Hematopoietic multipotent progenitor cell (in vitro differentiated cells): Measurements from ENCODE around the gene DDI2. TPM values are rescaled to one million over a fixed set of nuclear protein-coding genes. Genes with fewer than 3 reads are reported as not detected.
"Not testable (repeated sequence)": the region's sequence is repeated elsewhere in the genome, so short reads cannot be mapped to it uniquely, and the experiment has no call there.

Source experiments
- DNase-seq, 3 donors: peaks; one replicate each; pipeline ENCODE4 v3.0.0-alpha.2; 2011 to 2015; ENCODE audit warnings: low read depth in 2 of 3, low spot score in 2 of 3
- total RNA-seq: library from RNA; depleted of rRNA; stranded (reverse); fragments of >200 nt; gene quantifications from one replicate; pipeline ENCODE4 v1.2.3, GENCODE V29; 2012

The DDI2 gene
- total RNA-seq, 1 donor, result 15.3 TPM

DNA sequence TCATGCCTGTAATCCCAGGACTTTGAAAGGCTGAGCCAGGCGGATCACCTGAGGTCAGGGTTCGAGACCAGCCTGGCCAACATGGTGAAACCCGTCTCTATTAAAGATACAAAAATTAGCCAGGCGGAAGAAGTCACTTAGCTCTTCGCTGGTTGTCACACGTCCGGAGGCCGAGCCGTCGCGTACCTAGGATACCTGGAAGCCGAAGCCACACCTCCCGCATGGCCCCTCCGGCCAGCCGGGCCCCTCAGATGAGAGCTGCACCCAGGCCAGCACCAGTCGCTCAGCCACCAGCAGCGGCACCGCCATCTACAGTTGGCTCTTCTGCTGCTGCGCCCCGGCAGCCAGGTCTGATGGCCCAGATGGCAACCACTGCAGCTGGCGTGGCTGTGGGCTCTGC, 12.9 kb upstream of the DDI2 start:
- not testable (repeated sequence) for DNase-seq

DNA sequence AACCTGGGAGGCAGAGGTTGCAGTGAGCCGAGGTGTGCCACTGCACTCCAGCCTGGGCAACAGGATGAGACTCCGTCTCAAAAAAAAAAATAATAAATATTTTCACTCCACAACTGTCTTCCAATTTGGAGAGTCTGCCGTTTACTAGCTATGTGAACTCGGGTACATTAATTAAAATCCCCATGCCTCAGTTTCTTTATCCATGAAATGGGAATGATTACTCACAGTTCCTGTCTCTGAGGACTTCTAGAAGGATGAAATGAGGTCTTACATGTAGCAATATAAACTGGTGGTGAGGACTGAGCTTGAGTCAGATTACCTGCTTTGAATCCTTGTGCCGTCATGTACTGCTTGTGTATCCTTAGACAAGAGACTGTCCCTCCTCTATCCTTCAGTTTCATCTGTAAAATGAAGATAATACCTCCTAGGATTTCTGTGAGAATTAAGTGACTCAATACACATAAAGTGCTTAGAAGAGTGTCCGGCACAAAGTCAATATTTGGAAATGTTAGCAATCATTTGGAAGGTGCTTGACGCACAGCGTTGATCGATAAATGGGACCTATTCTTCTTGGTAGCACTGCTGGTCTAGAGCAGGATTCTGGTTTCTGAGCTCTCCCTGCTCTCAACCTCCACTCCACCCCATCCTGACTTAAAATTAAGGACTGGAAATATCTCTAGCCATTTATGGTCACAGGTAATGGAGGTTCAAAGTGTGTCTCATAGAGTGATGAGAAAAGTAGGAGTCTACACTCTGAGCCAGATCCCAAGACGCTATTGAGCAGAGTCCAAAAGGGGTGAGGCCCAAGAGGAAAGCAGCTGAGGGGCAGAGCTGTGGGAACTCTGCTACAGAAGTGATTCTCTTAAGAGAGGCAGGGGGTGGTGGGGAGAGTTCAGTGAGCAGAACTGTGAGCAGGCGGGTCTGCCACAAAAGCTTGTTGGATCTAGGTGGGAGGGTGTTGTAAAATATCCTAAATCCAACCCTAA, 11.6 kb upstream of the DDI2 start:
- DNase-seq, result no peak

DNA sequence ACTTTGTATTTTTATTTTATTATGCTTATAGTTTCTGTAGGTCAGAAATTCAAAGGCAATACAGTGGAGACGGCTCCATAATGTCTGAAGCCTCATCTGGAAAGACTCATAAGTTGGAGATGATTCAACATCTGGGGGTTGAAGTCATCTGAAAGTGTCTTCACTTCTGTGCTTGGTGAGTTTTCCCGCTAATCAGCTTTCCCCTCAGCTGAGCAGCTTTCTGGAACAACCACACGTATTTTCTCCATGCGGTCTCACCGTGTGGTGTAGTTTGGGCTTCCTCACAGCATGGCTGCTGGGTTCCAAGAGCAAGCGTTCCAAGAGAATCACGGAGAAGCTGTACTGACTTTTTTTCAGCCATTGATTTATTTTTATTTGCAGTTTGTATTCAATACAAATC, 7.6 kb upstream of the DDI2 start:
- DNase-seq, result no peak

DNA sequence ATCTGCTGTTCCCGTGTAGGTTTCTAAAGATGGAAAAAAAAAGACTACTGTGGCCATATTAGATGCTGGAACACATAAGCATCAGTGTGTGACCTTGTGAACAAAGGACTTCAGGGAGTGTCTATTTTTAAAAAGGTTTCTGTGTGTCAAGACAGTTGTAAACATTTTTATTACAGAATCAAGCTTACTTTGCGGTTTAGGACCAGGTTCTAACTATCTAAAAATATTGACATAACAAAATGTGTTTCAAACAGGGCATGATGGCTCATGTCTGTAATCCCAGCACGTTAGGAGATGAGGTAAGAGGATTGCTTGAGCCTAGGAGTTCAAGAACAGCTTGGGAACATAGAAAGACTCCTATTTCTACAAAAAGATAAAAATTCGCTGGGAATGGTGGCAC, 7.1 kb upstream of the DDI2 start:
- DNase-seq, result no peak

DNA sequence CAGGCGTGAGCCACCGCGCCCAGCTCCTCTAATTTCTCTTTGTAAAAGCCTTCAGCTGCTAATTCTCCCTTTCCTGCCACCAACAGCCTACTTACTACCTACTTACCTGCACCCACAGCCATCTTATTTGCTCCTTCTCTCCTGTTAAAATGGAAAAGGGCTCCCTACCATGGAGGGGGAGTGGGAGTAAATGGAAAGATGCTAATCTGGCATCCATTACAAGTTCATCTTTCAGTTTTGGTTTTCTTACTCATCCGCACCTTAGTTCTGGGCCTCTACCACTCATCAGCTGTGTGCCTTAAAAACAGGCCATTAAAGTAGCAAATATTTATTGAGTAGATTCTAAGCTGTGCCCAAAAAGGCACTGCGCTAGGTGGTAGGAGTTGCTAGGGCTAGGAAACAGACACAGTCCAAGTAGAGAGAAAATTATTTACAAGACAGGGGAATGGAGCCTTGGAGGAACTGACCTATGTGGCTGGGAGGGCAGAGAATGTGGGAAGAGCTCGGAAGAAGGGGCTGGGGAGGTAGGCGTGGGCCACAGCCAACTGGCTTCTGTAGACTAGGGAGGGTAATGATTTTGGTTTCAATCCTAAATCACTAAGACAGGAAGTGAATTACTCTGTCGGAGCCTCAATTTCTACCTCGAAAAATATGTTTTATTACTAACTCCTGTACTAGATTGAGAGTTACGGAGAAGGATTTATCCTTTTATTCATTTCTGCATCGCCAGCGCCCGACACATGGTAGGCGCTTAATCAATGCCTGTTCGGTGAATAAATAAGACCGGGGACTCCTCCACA, 685 bp upstream of the DDI2 start:
- DNase-seq, result no peak

DNA sequence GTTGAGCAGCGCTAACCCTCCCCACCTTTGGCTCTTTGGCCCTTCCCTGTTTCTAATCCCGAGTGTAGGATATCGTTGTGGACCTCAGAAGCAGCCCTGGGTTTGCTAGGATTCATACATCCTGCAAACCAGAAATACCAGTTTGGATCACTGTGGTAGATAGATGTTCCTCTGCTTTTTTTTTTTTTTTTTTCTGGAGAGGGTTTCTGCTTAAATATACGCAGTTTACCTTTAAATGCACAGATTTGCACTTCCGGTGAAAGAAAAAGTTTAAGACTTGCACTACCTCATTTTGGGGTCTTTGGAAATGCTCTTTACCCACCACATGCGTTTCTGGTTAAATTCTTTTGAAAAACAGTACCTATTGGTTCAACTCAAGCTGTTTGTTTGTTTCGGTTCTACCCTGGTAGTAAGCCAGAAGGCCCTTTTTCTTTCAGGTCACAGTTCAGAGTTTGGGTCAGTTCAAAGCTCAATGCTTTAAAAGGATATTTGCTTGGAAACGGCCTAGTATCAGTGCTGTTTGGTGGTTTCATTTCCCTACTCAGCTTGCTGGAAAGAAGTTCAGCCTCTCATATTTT, 908 bp downstream of the DDI2 start:
- peak in 1 of 3 donors; percentile 12 for DNase-seq

DNA sequence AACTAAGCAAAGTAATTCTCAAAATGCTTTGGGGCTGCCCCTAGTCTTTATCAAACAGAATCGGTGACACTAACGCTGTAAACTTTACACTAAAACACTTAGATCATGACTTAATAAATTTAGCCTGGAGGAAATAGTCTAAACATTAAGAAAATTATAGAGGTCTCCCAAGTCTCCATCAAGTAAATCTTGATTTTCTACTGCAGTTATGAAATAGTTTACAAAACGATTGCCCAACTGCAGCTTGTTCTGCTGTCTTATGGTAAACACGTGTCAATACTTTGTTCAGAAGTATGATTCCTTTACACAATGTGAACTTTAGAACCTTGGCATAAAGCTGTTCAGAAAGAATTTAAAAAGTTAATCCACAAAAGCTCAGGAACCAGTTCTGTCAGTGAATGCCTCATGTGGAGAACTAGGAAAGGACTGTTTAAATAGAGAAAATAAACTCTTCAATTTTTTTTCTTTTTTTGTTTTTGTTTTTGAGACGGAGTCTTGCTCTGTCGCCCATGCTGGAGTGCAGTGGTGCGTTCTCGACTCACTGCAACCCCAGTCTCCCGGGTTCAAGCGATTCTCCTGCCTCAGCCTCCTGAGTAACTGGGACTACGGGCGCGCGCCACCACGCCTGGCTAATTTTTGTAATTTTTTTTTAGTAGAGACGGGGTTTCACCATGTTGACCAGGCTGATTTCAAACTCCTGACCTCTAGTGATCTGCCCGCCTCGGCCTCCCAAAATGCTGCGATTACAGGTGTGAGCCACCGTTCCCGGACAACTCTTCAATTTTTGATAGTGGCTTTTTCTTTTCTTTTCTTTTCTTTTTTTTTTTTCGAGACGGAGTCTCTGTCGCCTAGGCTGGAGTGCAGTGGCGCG, 1.6 kb downstream of the DDI2 start:
- no peak for DNase-seq

DNA sequence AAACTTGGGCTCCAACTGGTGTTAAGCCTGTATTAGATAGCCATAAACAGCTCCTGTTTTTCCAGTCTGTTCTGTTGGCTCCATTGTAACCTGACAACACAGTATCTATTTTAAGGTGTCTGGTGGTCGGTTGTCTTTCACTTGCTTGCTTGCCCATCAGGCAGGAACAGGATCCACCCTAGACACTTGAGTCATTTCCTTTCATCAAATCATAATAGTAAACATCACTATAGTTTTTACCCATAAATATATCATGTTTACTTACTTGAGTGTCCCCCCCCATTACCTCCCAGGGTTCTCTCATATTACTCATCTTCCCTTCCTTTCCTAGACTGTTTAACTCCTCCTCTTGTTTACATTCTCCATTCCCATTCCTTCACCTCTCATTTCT, 2.9 kb downstream of the DDI2 start:
- DNase-seq, result no peak

DNA sequence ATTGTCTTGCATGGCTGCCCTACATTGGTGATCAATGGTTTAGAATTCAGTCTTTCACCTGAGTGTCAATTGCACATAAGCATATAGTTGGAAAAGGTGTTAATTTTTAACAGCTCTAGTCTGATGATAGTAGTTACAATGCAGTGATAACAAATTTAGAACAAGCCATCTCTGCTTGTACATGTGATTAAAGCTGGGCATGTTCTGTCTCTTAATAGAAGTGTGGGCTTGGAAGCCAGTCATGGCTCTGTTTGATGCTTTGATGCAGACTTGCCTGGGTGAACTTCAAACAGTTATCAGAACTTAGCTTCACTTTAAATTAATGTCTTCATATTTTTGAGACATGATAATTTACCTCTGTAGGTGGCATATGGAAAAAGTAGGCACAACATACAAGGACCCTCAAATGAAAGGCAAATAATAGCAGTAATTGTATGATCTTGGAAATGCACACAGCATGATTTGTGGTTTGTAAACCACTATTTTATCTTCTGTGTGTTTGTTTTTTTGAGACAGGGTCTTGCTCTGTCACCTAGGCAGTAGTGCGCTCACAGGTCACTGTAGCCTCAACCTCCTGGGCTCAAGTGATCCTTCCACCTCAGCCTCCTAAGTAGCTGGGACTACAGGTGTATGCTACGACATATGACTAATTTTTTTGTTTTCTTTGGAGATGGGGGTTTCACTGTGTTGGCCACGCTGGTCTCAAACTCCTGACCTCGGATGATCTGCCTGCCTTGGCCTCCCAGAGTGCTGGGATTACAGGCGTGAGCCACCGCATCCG, 3.8 kb downstream of the DDI2 start:
- no peak for DNase-seq

DNA sequence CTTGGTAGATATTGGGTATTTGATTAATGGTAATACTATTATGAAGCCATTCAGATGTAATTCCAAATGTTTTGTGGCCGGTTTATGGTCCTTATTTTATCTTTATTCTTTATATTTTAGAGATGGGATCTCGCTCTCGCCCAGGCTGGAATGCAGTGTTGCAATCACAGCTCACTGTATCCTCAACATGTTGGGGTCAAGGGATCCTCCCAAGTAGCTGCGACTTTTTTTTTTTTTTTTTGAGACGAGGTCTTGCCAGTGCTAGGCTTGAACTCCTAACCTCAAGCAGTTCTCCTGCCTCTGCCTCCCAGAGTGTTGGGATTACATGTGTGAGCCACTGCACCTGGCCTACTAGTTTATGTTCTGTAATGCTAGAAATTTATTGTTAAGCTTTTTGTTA, 4.7 kb downstream of the DDI2 start:
- DNase-seq, result no peak

DNA sequence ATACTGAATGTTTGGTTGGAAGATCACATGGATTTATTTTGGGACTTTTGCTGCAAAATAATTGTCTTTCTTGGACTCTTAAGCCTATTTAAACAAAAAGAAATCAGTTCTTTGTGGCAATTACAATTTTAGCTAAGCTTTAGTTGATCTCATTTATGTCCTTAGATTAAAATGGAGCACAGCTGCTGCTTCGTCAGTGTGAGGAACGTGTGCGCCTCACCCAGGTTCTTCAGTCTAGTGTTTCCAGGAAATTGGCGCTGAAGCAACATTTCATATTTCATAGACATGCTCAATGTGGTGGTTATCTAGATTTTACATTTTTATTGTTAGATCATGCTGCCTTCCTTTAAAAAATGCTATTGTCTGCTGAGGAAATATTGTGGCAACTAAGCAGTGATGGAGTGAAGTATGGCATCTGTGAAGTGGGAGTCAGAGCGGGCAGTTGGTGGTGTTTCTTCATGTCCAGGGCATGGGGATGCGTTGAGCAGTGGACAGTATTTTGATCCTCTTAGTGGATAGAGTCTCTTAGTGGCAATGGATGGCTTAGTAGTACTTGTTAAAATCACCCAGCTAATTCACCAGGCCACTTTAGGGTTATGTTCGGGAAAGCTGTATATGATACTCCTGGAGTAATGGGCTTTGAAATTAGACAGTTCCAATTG, 5.6 kb downstream of the DDI2 start:
- peak in 1 of 3 donors; percentile 6 for DNase-seq

DNA sequence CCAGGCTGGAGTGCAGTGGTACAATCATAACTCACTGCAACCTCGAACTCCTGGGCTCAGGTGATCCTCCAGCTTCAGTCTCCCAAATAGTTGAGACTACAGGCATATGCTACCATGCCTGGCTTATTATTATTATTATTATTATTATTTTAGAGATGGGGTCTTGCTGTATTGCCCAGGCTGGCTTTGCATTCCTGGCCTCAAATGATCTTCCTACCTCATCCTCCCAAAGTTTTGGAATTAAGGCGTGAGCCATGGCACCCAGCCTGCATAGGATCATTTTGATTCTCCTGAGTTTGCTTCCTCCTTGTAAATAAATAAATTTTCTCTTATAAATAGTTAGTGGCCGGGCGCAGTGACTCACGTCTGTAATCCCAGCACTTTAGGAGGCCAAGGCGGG, 6.2 kb downstream of the DDI2 start:
- DNase-seq, result no peak

DNA sequence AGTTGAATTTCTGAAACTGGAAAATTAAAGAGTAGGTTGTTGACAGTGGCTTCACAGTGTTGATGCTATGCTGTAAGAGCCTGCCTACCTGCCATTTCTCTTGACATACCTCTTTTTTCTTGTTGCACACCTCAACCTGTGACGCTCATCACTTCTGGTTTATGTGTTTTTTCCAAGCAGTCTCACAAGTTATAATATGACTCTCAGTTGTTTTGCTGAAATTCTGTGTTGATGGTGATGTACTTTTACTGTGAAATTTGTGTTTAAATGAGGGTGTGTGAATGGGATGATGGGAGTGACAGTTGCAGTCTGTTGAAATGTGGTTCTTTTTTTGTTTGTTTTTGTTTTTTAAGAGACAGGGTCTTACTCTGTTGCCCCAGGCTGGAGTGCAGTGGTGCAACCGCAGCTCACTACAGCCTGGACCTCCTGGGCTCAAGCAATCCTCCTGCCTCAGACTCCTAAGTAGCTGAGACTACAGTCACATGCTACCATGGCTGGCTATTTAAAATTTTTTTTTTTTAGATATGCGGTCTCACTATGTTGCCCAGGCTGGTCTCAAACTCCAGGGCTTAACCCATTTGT, 7.0 kb downstream of the DDI2 start:
- no peak for DNase-seq

DNA sequence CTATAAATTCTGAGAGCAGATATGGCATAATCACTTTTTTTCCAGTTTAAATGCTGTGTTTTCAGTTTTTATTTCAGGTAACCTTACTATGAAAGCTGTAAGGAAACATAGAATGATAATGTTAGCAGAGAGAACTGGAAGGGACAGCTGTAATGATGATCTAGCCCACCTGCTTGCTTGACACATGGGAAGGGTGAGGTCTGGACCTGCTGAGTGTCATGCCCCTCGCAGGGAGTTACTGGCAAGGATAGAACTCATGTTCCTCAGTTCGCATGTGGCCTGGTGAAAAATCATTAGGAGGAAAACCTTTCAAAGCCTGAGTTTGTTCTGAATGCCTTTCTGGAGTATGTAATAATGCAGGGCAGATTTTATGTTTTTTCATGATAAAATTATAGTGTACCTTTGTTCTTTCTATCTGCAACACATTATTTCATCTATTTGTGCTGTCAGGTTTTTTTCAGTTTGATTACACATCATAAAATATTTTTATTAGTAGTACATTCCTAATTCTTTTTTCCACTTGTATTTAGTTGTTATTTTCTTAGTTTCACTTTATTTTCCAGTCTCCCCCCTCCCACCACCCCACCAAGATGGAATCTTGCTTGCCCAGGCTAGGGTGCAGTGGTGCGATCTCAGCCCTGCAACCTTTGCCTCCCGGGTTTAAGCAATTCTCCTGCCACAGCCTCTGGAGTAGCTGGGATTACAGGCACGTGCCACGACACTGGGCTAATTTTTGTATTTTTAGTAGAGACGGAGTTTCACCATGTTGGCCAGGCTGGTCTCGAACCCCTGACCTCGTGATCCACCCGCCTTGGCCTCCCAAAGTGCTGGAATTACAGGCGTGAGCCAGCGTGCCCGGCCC, 8.0 kb downstream of the DDI2 start:
- DNase-seq, result no peak

DNA sequence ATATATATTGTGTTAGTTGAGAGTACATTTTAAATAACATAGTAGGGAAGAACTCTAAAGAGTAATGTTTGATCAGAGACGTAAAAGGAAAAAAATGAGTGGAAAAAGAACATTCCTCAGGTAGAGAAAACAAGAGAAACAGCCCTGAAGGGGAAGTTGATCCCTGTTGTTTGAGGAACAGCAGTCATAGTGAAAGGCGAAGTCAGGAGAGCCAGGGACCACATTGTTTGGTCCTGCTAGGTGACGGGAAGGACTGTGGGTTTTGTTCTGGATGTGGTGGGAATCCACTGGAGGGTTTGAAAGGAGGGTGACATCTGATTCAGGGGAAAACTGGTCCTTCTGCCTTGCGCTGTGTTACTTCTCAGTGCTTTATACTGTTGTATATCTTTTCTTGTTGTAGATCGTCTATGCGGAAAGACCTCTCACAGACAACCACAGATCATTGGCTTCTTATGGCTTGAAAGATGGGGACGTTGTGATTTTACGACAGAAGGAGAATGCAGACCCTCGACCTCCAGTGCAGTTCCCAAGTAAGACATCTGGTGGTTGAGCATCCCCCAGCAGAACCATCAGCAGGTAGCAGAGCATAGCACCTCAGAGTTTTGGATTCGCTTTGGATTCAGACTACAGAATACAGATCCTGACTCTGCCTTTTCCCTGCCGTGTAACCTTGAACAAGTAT, 9.2 kb downstream of the DDI2 start:
- DNase-seq, result no peak

DNA sequence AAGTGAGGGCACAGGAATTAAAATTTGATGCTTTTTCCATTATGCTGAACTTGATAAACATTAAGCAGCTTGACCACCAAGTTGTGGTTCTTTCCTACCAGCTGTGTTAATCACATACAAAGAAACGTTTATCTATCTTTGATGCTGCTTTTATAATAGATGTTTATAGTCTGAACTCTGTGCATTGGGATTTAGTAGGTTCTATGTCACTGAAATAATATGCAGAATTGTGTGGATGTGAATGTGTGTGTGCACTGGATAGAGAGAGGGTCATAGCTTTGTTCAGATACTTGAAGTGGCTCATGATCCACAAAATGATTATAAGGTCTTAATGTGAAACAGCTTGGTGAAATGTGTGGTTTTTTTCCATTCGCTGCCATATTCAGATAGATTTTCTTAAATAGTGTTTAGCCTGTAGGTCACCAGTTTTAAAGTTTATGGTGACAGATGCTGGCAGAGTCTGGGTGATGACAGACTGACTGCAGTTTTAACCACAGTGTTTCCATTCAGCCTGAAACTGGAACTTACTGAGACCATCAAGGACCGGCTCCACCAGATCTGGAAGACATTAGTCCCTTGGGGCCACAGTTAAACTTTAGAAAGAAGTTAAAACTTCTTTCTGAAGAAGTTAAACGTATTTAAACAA, 10.2 kb downstream of the DDI2 start:
- DNase-seq, result no peak

DNA sequence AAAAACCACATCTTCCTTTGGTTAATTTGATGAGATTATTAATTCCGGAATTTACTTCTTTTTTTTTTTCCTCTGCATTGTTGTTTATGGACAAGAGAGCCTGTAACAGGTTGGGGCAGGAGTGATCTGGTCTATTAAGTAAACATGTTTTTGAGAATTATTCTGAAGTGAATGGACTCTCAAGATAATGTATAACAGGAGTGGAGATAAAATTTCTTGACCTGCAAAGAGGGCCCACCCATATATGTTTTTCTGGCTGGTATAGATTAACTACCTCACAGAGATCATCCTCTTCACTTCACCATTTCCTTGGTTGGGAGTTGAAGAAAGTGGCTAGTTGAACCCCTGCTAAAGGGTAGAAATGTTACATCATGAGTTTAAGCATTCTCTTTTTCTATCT, 10.7 kb downstream of the DDI2 start:
- DNase-seq, result no peak
